Right lobe of liver (tissue), 4 donors: ENCODE results near the gene BRICD5.

Experiments
- POLR2A ChIP-seq: fragments of 450-650 bp; IDR thresholded peaks from one replicate; pipeline ENCODE4 v1.6.1; 2017; ENCODE audit warnings: antibody characterized with exemption, mild to moderate bottlenecking
- TF ChIP-seq, protein P1 (sequence below), 4 donors: fragments of 200-600 bp in 3 of 4; fragments of 450-650 bp in 1 of 4; IDR thresholded peaks; one replicate each; pipeline versions ENCODE4 v1.5.1 to v1.8.0; 2016 to 2022; ENCODE audit warnings: antibody characterized with exemption in 4 of 4, mild to moderate bottlenecking in 2 of 4
- donor health status: DM: no; HTN: no; CAD: no.
- donor health status: DM: no; HTN: no; CAD: no.
- donor health status: DM: no; HTN: yes; CAD: no.

GRCh38 chr16:2173916-2174315 lies 36.7 kb downstream of the BRICD5 start:
- TF ChIP-seq, protein P1, sequence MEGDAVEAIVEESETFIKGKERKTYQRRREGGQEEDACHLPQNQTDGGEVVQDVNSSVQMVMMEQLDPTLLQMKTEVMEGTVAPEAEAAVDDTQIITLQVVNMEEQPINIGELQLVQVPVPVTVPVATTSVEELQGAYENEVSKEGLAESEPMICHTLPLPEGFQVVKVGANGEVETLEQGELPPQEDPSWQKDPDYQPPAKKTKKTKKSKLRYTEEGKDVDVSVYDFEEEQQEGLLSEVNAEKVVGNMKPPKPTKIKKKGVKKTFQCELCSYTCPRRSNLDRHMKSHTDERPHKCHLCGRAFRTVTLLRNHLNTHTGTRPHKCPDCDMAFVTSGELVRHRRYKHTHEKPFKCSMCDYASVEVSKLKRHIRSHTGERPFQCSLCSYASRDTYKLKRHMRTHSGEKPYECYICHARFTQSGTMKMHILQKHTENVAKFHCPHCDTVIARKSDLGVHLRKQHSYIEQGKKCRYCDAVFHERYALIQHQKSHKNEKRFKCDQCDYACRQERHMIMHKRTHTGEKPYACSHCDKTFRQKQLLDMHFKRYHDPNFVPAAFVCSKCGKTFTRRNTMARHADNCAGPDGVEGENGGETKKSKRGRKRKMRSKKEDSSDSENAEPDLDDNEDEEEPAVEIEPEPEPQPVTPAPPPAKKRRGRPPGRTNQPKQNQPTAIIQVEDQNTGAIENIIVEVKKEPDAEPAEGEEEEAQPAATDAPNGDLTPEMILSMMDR (IDR thresholded peaks at IDR 0.05) = no peak
- no peak for TF ChIP-seq POLR2A
